K562 (cell line): ENCODE results near the gene LMNTD2. TPM values are rescaled to one million over a fixed set of nuclear protein-coding genes. Genes with fewer than 3 reads are reported as not detected.
A peak's percentile ranks its signal among the peaks of the same experiment; 100 is the strongest.

Source experiments
- CEBPG ChIP-seq, 3 experiments: fragments of 200-800 bp in 1 of 3; sonication (Bioruptor generic) in 1 of 3; sonication (generic) in 1 of 3; formaldehyde crosslinking in 1 of 3; IDR thresholded peaks in 2 of 3; conservative IDR thresholded peaks in 1 of 3; 2 replicates each; pipeline versions ENCODE4 v1.6.1 to v1.8.0; 2016 to 2022; ENCODE audit warnings: missing compliant biosample characterization in 2 of 3, missing genetic modification characterization in 2 of 3, mild to moderate bottlenecking in 1 of 3, missing genetic modification reagents in 1 of 3
- CHCHD3 ChIP-seq: fragments of 250-450 bp; sonication (Bioruptor Pico); IDR thresholded peaks from 2 replicates; pipeline ENCODE4 v2.1.2; 2022; ENCODE audit warnings: mild to moderate bottlenecking
- CREB1 ChIP-seq, 2 experiments: sonication (generic) in 1 of 2; formaldehyde crosslinking in 1 of 2; IDR thresholded peaks; 2 replicates each; pipeline versions ENCODE4 v1.6.1 to v1.8.0; 2012 to 2022; ENCODE audit warnings: inconsistent platforms in 1 of 2, mild to moderate bottlenecking in 1 of 2, missing genetic modification reagents in 1 of 2, moderate library complexity in 1 of 2
- E2F6 ChIP-seq, 2 experiments: IDR thresholded peaks; 2 replicates each; pipeline ENCODE4 v1.6.1; 2011; ENCODE audit warnings: borderline replicate concordance in 1 of 2, control low read depth in 1 of 2, low read depth in 1 of 2, low read length in 1 of 2, mild to moderate bottlenecking in 1 of 2, mixed read lengths in 1 of 2, moderate library complexity in 1 of 2; ENCODE audit not compliant: insufficient read depth in 1 of 2, insufficient read length in 1 of 2, poor library complexity in 1 of 2, severe bottlenecking in 1 of 2; ENCODE audit errors: extremely low read depth in 1 of 2
- EZH2 ChIP-seq: IDR thresholded peaks from 2 replicates; pipeline ENCODE4 v1.6.1; 2012; ENCODE audit warnings: low read depth, mild to moderate bottlenecking, inconsistent platforms, low read length, borderline replicate concordance
- GABPB2 ChIP-seq: fragments of 250-450 bp; sonication (Bioruptor Pico); conservative IDR thresholded peaks from 2 replicates; pipeline ENCODE4 v1.5.1; 2021; ENCODE audit warnings: mild to moderate bottlenecking
- HDAC1 ChIP-seq, 2 experiments: fragments of 450-650 bp; IDR thresholded peaks; 2 replicates each; pipeline ENCODE4 v1.6.1; 2016 to 2017; ENCODE audit warnings: inconsistent platforms in 1 of 2, mild to moderate bottlenecking in 1 of 2, moderate library complexity in 1 of 2
- HDAC6 ChIP-seq: IDR thresholded peaks from 2 replicates; pipeline ENCODE4 v1.6.1; 2012; ENCODE audit warnings: low read depth, mild to moderate bottlenecking, control low read depth, inconsistent platforms, low read length, moderate library complexity
- JUN ChIP-seq, 2 experiments: sonication (generic) in 1 of 2; formaldehyde crosslinking in 1 of 2; IDR thresholded peaks; 2 replicates each; pipeline versions ENCODE4 v1.6.1 to v1.8.0; 2012 to 2022; ENCODE audit warnings: borderline replicate concordance in 2 of 2, mild to moderate bottlenecking in 2 of 2, improper control_type of control experiment in 1 of 2, low read depth in 1 of 2, low read length in 1 of 2, missing genetic modification reagents in 1 of 2
- NCOA1 ChIP-seq: fragments of 450-650 bp; IDR thresholded peaks from 2 replicates; pipeline ENCODE4 v1.6.1; 2016; ENCODE audit warnings: low read depth
- PPARD ChIP-seq: fragments of 250-450 bp; sonication (Bioruptor Pico); IDR thresholded peaks from 2 replicates; pipeline ENCODE4 v1.8.0; 2022; ENCODE audit warnings: inconsistent platforms, mild to moderate bottlenecking, moderate library complexity
- RAD21 ChIP-seq, 2 experiments: fragments of 250-450 bp in 1 of 2; fragments of 450-650 bp in 1 of 2; sonication (Bioruptor Pico) in 1 of 2; formaldehyde crosslinking in 1 of 2; IDR thresholded peaks in 1 of 2; conservative IDR thresholded peaks in 1 of 2; 2 replicates each; pipeline versions ENCODE4 v1.4.0 to v1.8.0; 2020 to 2022; ENCODE audit warnings: mild to moderate bottlenecking in 2 of 2, moderate library complexity in 1 of 2
- RB1 ChIP-seq: fragments of 450-650 bp; IDR thresholded peaks from 2 replicates; pipeline ENCODE4 v1.6.1; 2017; ENCODE audit warnings: low read depth, mild to moderate bottlenecking
- RBM17 ChIP-seq: fragments of 200-400 bp; formaldehyde crosslinking; IDR thresholded peaks from 2 replicates; pipeline ENCODE4 v1.6.1; 2017; ENCODE audit warnings: low read depth, mild to moderate bottlenecking, low read length, borderline replicate concordance
- ZKSCAN3 ChIP-seq: fragments of 250-450 bp; sonication (Bioruptor Pico); IDR thresholded peaks from 2 replicates; pipeline ENCODE4 v1.4.0; 2020
- ZNF121 ChIP-seq: sonication (generic); formaldehyde crosslinking; conservative IDR thresholded peaks from 2 replicates; pipeline ENCODE4 v1.8.0; 2022; ENCODE audit warnings: missing genetic modification reagents
- ZNF324 ChIP-seq: fragments of 250-450 bp; sonication (Bioruptor Pico); IDR thresholded peaks from 2 replicates; pipeline ENCODE4 v1.4.0; 2020; ENCODE audit warnings: mild to moderate bottlenecking
- ZNF445 ChIP-seq: fragments of 250-450 bp; sonication (Bioruptor Pico); IDR thresholded peaks from 2 replicates; pipeline ENCODE4 v1.4.0; 2020; ENCODE audit warnings: low read depth, mild to moderate bottlenecking, moderate library complexity
- polyA plus RNA-seq, 8 experiments: library from polyadenylated mRNA; depleted of rRNA in 4 of 8; stranded (reverse) in 5 of 8; unstranded in 3 of 8; fragments of >200 nt; fragmentation: Nextera tagmentation in 2 of 8; fragmentation: Illumina TruSeq in 1 of 8; extraction: Ambion mirVana in 2 of 8; extraction: Trizol in 1 of 8; gene quantifications; 2 replicates each; pipeline versions ENCODE4 v1.2.1 to v1.2.3, GENCODE V29; 2011 to 2014; ENCODE audit warnings: inconsistent platforms in 1 of 8, missing spikeins in 1 of 8
- total RNA-seq, 7 experiments: library from RNA; depleted of rRNA in 6 of 7; stranded (reverse); fragments of >200 nt in 6 of 7; fragmentation: Illumina TruSeq in 2 of 7; extraction: Trizol in 2 of 7; gene quantifications; 2 replicates each; pipeline versions ENCODE4 v1.2.1 to v1.2.3, GENCODE V29; 2011 to 2021; ENCODE audit warnings: low replicate concordance in 1 of 7
- TF ChIP-seq, protein P1 (sequence below), 2 experiments: fragments of 200-800 bp in 1 of 2; sonication (Bioruptor generic) in 1 of 2; sonication (generic) in 1 of 2; formaldehyde crosslinking in 1 of 2; IDR thresholded peaks in 1 of 2; conservative IDR thresholded peaks in 1 of 2; 2 replicates each; pipeline versions ENCODE4 v1.5.0 to v1.6.1; 2016 to 2020; ENCODE audit warnings: missing compliant biosample characterization in 1 of 2, missing genetic modification characterization in 1 of 2, missing genetic modification reagents in 1 of 2
- TF ChIP-seq, protein P2 (sequence below): fragments of 450-650 bp; formaldehyde crosslinking; IDR thresholded peaks from 2 replicates; pipeline ENCODE4 v1.4.0; 2022; ENCODE audit warnings: missing genetic modification characterization
- TF ChIP-seq, protein P3 (sequence below): fragments of 450-650 bp; IDR thresholded peaks from 2 replicates; pipeline ENCODE4 v1.6.1; 2016; ENCODE audit warnings: antibody characterized with exemption

Gene LMNTD2
- total and polyA plus RNA-seq, 9 of the 15 experiments (the other 6 are each of a cell fraction or from before 2014, with no cell fraction given), result 0.48 to 4.2 (median 1.5) TPM; not detected in 3

- TF ChIP-seq RAD21 (CRISPR knock-in tag; conservative IDR thresholded peaks at IDR 0.05 in 1 of 2, IDR thresholded peaks at IDR 0.05 in 1 of 2), result no peak
- peak in 1 of 2 experiments; percentile 54; a peak in 2 of 4 replicates for TF ChIP-seq HDAC1 (IDR thresholded peaks at IDR 0.05)
- TF ChIP-seq HDAC6, result no peak
- no peak for TF ChIP-seq CHCHD3
- no peak for TF ChIP-seq ZNF445
- no peak for TF ChIP-seq EZH2
- no peak for TF ChIP-seq JUN (IDR thresholded peaks at IDR 0.05; ENCODE audit: borderline replicate concordance, low read depth, low read length)
- no peak for TF ChIP-seq JUN (CRISPR knock-in tag; IDR thresholded peaks at IDR 0.05; ENCODE audit: borderline replicate concordance)
- no peak for TF ChIP-seq ZKSCAN3 (CRISPR knock-in tag)
- TF ChIP-seq NCOA1, result no peak
- TF ChIP-seq, protein P1, sequence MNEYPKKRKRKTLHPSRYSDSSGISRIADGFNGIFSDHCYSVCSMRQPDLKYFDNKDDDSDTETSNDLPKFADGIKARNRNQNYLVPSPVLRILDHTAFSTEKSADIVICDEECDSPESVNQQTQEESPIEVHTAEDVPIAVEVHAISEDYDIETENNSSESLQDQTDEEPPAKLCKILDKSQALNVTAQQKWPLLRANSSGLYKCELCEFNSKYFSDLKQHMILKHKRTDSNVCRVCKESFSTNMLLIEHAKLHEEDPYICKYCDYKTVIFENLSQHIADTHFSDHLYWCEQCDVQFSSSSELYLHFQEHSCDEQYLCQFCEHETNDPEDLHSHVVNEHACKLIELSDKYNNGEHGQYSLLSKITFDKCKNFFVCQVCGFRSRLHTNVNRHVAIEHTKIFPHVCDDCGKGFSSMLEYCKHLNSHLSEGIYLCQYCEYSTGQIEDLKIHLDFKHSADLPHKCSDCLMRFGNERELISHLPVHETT (CRISPR knock-in tag; conservative IDR thresholded peaks at IDR 0.05 in 1 of 2, IDR thresholded peaks at IDR 0.05 in 1 of 2), result no peak
- no peak for TF ChIP-seq ZNF121 (CRISPR knock-in tag)
- TF ChIP-seq RBM17, result no peak
- TF ChIP-seq PPARD, result no peak
- TF ChIP-seq, protein P2, sequence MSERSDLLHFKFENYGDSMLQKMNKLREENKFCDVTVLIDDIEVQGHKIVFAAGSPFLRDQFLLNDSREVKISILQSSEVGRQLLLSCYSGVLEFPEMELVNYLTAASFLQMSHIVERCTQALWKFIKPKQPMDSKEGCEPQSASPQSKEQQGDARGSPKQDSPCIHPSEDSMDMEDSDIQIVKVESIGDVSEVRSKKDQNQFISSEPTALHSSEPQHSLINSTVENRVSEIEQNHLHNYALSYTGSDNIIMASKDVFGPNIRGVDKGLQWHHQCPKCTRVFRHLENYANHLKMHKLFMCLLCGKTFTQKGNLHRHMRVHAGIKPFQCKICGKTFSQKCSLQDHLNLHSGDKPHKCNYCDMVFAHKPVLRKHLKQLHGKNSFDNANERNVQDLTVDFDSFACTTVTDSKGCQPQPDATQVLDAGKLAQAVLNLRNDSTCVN (CRISPR knock-in tag), result no peak
- TF ChIP-seq E2F6 (IDR thresholded peaks at IDR 0.05; ENCODE audit: borderline replicate concordance in 1 of 2, extremely low read depth in 1 of 2, insufficient read depth in 1 of 2, insufficient read length in 1 of 2, low read depth in 1 of 2, low read length in 1 of 2, poor library complexity in 1 of 2, severe bottlenecking in 1 of 2), result peak; percentile 67 to 86
- TF ChIP-seq CEBPG (CRISPR knock-in tag; IDR thresholded peaks at IDR 0.05), result no peak
- TF ChIP-seq CEBPG (tag; conservative IDR thresholded peaks at IDR 0.05 in 1 of 2, IDR thresholded peaks at IDR 0.05 in 1 of 2), result no peak
- TF ChIP-seq, protein P3, sequence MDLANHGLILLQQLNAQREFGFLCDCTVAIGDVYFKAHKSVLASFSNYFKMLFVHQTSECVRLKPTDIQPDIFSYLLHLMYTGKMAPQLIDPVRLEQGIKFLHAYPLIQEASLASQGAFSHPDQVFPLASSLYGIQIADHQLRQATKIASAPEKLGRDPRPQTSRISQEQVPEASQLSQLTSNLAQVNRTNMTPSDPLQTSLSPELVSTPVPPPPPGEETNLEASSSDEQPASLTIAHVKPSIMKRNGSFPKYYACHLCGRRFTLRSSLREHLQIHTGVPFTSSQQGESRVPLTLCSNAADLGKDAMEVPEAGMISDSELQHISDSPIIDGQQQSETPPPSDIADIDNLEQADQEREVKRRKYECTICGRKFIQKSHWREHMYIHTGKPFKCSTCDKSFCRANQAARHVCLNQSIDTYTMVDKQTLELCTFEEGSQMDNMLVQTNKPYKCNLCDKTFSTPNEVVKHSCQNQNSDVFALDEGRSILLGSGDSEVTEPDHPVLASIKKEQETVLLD, result 0 out of 2 replicates have a peak, but pooled peaks have one; percentile 15
- TF ChIP-seq CREB1 (IDR thresholded peaks at IDR 0.05), result no peak
- no peak for TF ChIP-seq CREB1 (CRISPR knock-in tag; IDR thresholded peaks at IDR 0.05)
- TF ChIP-seq GABPB2, result no peak
- TF ChIP-seq ZNF324 (CRISPR knock-in tag), result no peak
- TF ChIP-seq RB1, result peak; percentile 82
Measured at GRCh38 chr11:575313-575995, 14.9 kb upstream of the LMNTD2 start (continued).
